ENCODE data around the gene PGBD4. TPM values are rescaled to one million over a fixed set of nuclear protein-coding genes. Genes with fewer than 3 reads are reported as not detected.
"Not testable (repeated sequence)": the region's sequence is repeated elsewhere in the genome, so short reads cannot be mapped to it uniquely, and the experiment has no call there.

Gene PGBD4
- total RNA-seq, 1 experiment from 2014 or later = 1.1 TPM

- TF ChIP-seq ZNF532 (CRISPR knock-in tag; IDR thresholded peaks at IDR 0.05; ENCODE audit: borderline replicate concordance) = no peak
- no peak for TF ChIP-seq SOX15 (CRISPR knock-in tag; IDR thresholded peaks at IDR 0.05)
- TF ChIP-seq GRHL2 (CRISPR knock-in tag; IDR thresholded peaks at IDR 0.05; ENCODE audit: insufficient replicate concordance, severe bottlenecking) = no peak
Observed at GRCh38 chr15:34116620-34117019, 14.7 kb downstream of the PGBD4 start (continued).

- ChIA-PET POLR2A (no interaction called here), CTCF (interaction anchor here (1.0 to 1.4 kb wide), 3 partner anchors 9 to 90 kb away, joined by 3 to 9 read pairs (median 4); partner anchors contain the start of gene KATNBL1)
- H3K27me3 Mint-ChIP-seq (ENCODE audit: low read depth) = no peaks in the 10 kb centered on the region
- no peak overlapping the region for H3K27ac Mint-ChIP-seq
- no peak overlapping the region for H3K4me3 Mint-ChIP-seq
- DNase-seq (ENCODE audit: low spot score) (no peak), ATAC-seq (no peak)
- H3K9me3 Mint-ChIP-seq = no peaks in the 10 kb centered on the region
- no peak for TF ChIP-seq SMAD4 (CRISPR knock-in tag; IDR thresholded peaks at IDR 0.05)
- no peak for TF ChIP-seq ZNF671 (CRISPR knock-in tag; IDR thresholded peaks at IDR 0.05)
- no peak for TF ChIP-seq ZNF121 (CRISPR knock-in tag; IDR thresholded peaks at IDR 0.05)
- no peak for TF ChIP-seq TEAD1 (CRISPR knock-in tag; IDR thresholded peaks at IDR 0.05)
- TF ChIP-seq ZNF416 (CRISPR knock-in tag; IDR thresholded peaks at IDR 0.05) = no peak
- no peaks in the 10 kb centered on the region for H3K4me1 Mint-ChIP-seq
- H3K36me3 Mint-ChIP-seq = no peaks in the 10 kb centered on the region
Observed at GRCh38 chr15:34119291-34119690, 17.4 kb downstream of the PGBD4 start.

GRCh38 chr15:34120420-34120819 is 18.5 kb downstream of the PGBD4 start:
- H3K9me3 Mint-ChIP-seq; DNase-seq (ENCODE audit: low spot score); H3K27ac Mint-ChIP-seq; POLR2A ChIA-PET; H3K4me3 Mint-ChIP-seq; H3K4me1 Mint-ChIP-seq; H3K27me3 Mint-ChIP-seq (ENCODE audit: low read depth); H3K36me3 Mint-ChIP-seq; ATAC-seq: not testable (repeated sequence)
- CTCF ChIA-PET = interaction anchor here (1.2 kb wide), 1 partner anchor 89 kb away, joined by 4 read pairs; the partner anchor contains the start of gene KATNBL1

GRCh38 chr15:34121786-34122185 is 19.9 kb downstream of the PGBD4 start:
- CTCF ChIA-PET = interaction anchor here (0.7 kb wide), 1 partner anchor 903 kb away, joined by 3 read pairs; no protein-coding TSS in a partner anchor
- H3K36me3 Mint-ChIP-seq; H3K4me3 Mint-ChIP-seq; ATAC-seq; DNase-seq (ENCODE audit: low spot score); H3K4me1 Mint-ChIP-seq; H3K27ac Mint-ChIP-seq; H3K27me3 Mint-ChIP-seq (ENCODE audit: low read depth); H3K9me3 Mint-ChIP-seq: not testable (repeated sequence)
- POLR2A ChIA-PET = interaction anchor here (0.7 kb wide), 1 partner anchor 244 kb away, joined by 3 read pairs; no protein-coding TSS in a partner anchor

GRCh38 chr15:34122771-34123183 is 20.9 kb downstream of the PGBD4 start:
- H3K4me3 Mint-ChIP-seq = no peak overlapping the region
- no peak overlapping the region for H3K27ac Mint-ChIP-seq
- no peak for DNase-seq (ENCODE audit: low spot score)
- ChIA-PET CTCF (no interaction called here), POLR2A (no interaction called here)
- TF ChIP-seq ZNF138 (CRISPR knock-in tag; conservative IDR thresholded peaks at IDR 0.05) (no peak), JUN (CRISPR knock-in tag; IDR thresholded peaks at IDR 0.05) (no peak), NR1H2 (CRISPR knock-in tag; IDR thresholded peaks at IDR 0.05) (no peak)
- H3K36me3 Mint-ChIP-seq = no peaks in the 10 kb centered on the region
- H3K27me3 Mint-ChIP-seq (ENCODE audit: low read depth) = no peaks in the 10 kb centered on the region; the same call in 1 of the 2 replicates
- no peak for ATAC-seq
- peaks cover 8% of the 10 kb centered on the region for H3K4me1 Mint-ChIP-seq
- H3K9me3 Mint-ChIP-seq = no peaks in the 10 kb centered on the region

- no peak overlapping the region for H3K27ac Mint-ChIP-seq
- H3K9me3 Mint-ChIP-seq = no peaks in the 10 kb centered on the region
- ChIA-PET CTCF (interaction anchor here (1.3 kb wide), 1 partner anchor 85 kb away, joined by 3 read pairs; the partner anchor contains the start of gene KATNBL1), POLR2A (interaction anchor here (0.7 kb wide), 1 partner anchor 75 kb away, joined by 5 read pairs; no protein-coding TSS in a partner anchor)
- no peak for ATAC-seq
- no peak for DNase-seq (ENCODE audit: low spot score)
- H3K4me3 Mint-ChIP-seq = no peak overlapping the region
- H3K27me3 Mint-ChIP-seq (ENCODE audit: low read depth) = no peaks in the 10 kb centered on the region; the same call in 1 of the 2 replicates
- peaks cover 8% of the 10 kb centered on the region for H3K4me1 Mint-ChIP-seq
- H3K36me3 Mint-ChIP-seq = no peaks in the 10 kb centered on the region
- no peak for TF ChIP-seq RORB (CRISPR knock-in tag; IDR thresholded peaks at IDR 0.05)
- TF ChIP-seq ZBTB21 (CRISPR knock-in tag; IDR thresholded peaks at IDR 0.05; ENCODE audit: borderline replicate concordance) = no peak
- no peak for TF ChIP-seq STAT6 (CRISPR knock-in tag; conservative IDR thresholded peaks at IDR 0.05; ENCODE audit: low read depth)
- no peak for TF ChIP-seq CTCF (IDR thresholded peaks at IDR 0.05)
- no peak for TF ChIP-seq SMAD4 (CRISPR knock-in tag; IDR thresholded peaks at IDR 0.05)
- no peak for TF ChIP-seq NR2C2 (CRISPR knock-in tag; IDR thresholded peaks at IDR 0.05)
- no peak for TF ChIP-seq NFATC4 (CRISPR knock-in tag; IDR thresholded peaks at IDR 0.05)
Observed at GRCh38 chr15:34124651-34125050, 22.8 kb downstream of the PGBD4 start.

All from WTC11 (cell line).